ENCODE data around the gene INO80C. TPM values are rescaled to one million over a fixed set of nuclear protein-coding genes. Genes with fewer than 3 reads are reported as not detected.
A peak's percentile ranks its signal among the peaks of the same experiment; 100 is the strongest.

Gene INO80C
- total and polyA plus RNA-seq, 2 of the 4 experiments (the other 2 are of a cell fraction): 5.6 to 17.1 TPM

GRCh38 chr18:35533916-35534405, 36.2 kb upstream of the INO80C start:
- no peak for ATAC-seq (ENCODE audit: low read depth)
- POLR2A ChIA-PET (ENCODE audit: unreplicated experiment): no interaction called here
- H2BK5ac ChIP-seq (ENCODE audit: low read depth, low read length, poor library complexity, severe bottlenecking): no peak overlapping the region

More at GRCh38 chr18:35533916-35534405, 36.2 kb upstream of the INO80C start:
- no peak overlapping the region for H4K8ac ChIP-seq (ENCODE audit: low read depth in 2 of 2, low read length in 2 of 2)
- H3K56ac ChIP-seq (ENCODE audit: extremely low read depth, insufficient read depth, low read length): no peak overlapping the region
- H3K9me3 ChIP-seq (ENCODE audit: control insufficient read depth, insufficient read depth, low read length): peaks cover 3% of the 10 kb centered on the region; the same call in 1 of the 2 replicates
- no peak overlapping the region for H4K5ac ChIP-seq (ENCODE audit: low read depth, low read length)
- CTCF ChIA-PET: no interaction called here
- BruUV-seq (replicated peaks): no TSS peak
- H2BK120ac ChIP-seq (ENCODE audit: low read depth, low read length): no peak overlapping the region
- H2BK20ac ChIP-seq (ENCODE audit: low read depth, low read length): no peak overlapping the region
- H2BK15ac ChIP-seq (ENCODE audit: low read depth, low read length): no peak overlapping the region
- no peak overlapping the region for H3K9ac ChIP-seq (ENCODE audit: low read depth, low read length)
- H3K14ac ChIP-seq (replicated peaks; ENCODE audit: low read depth, low read length): no peak overlapping the region
- H3K4me2 ChIP-seq (ENCODE audit: low read depth, low read length): no peak overlapping the region
- H3K79me1 ChIP-seq (ENCODE audit: low read depth in 1 of 2, low read length in 2 of 2): no peaks in the 10 kb centered on the region
- no peak overlapping the region for H3K18ac ChIP-seq (ENCODE audit: low read depth, low read length)
- no peak overlapping the region for H3K4ac ChIP-seq (ENCODE audit: low read depth, low read length)
- TF ChIP-seq NFE2L2 (IDR thresholded peaks at IDR 0.05; ENCODE audit: low read depth, low read length) (no peak), ELK1 (IDR thresholded peaks at IDR 0.05; ENCODE audit: borderline replicate concordance, low read depth, low read length) (no peak), FOS (IDR thresholded peaks at IDR 0.05; ENCODE audit: low read depth, low read length) (no peak), CEBPB (IDR thresholded peaks at IDR 0.05; ENCODE audit: low read depth, low read length) (peak; percentile 79)
- no peak overlapping the region for H4K91ac ChIP-seq (ENCODE audit: insufficient read depth, low read depth, low read length)
- peaks cover 3% of the 10 kb centered on the region for H3K27me3 ChIP-seq (ENCODE audit: control insufficient read depth, insufficient read depth, low read length)
- in situ Hi-C loops (cut with MboI; ENCODE audit: low sequenced_read_pairs): no loop called here
- no peaks in the 10 kb centered on the region for H3K9me1 ChIP-seq (ENCODE audit: insufficient read depth, low read length)
- dilution Hi-C loops (cut with HindIII; ENCODE audit: low sequenced_read_pairs, unreplicated experiment): no loop called here
- no peak overlapping the region for H2AFZ ChIP-seq (replicated peaks; ENCODE audit: low read length, poor library complexity)
- no peak overlapping the region for H3K27ac ChIP-seq (ENCODE audit: insufficient read depth, low read length)
- no peaks in the 10 kb centered on the region for H3K36me3 ChIP-seq (ENCODE audit: control insufficient read depth, insufficient read depth, low read length)
- no peaks in the 10 kb centered on the region for H4K20me1 ChIP-seq (ENCODE audit: insufficient read depth, low read length)
- no peak overlapping the region for H3K4me3 ChIP-seq (ENCODE audit: insufficient read depth, low read depth, low read length)
- intact Hi-C loops (cut with micrococcal nuclease): loop anchor here (5.0 kb wide), 1 partner anchor 38 kb away; no protein-coding TSS in a partner anchor
- no peak overlapping the region for H3K23ac ChIP-seq (ENCODE audit: low read depth, low read length)
- H2AK9ac ChIP-seq (replicated peaks; ENCODE audit: low read depth, low read length, poor library complexity): no peak overlapping the region
- no peak overlapping the region for H2AK5ac ChIP-seq (ENCODE audit: low read depth, low read length)
- H3K4me1 ChIP-seq (ENCODE audit: control insufficient read depth, insufficient read depth, low read length): no peaks in the 10 kb centered on the region
- DNase-seq: no peak
- no CpG with 5 or more reads among the region's 2 CpGs for WGBS, 2 experiments (ENCODE audit: extremely low coverage in 2 of 2, insufficient read length in 1 of 2)

All from IMR-90 (cell line).